ENCODE measurements around the gene MAL.

DNA sequence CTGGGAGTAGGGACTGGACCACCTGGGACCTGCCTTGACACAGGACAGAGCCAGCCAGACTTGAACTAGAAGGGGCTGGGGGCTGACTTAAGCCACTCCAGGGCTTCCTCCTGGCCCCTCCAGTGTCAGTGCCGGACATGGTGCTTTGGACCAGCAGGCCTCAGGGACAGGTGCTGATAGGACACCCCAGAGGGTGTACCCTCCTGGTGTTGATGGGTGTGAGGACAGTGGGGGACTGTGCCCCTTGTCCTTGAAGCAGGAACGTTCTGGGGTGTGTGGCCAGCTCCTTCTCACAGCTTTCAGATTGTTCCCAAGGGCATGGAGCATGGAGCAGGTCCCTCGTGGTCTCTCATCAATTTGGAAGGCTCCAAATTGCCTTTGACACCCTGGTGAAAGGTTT lies 6.8 kb downstream of the MAL start:
- TF ChIP-seq CTCF (IDR thresholded peaks at IDR 0.05) (no peak), EZH2 (IDR thresholded peaks at IDR 0.05) (no peak)
